Sigmoid colon (tissue), 7 donors: ENCODE results near the gene CCL7. TPM values are rescaled to one million over a fixed set of nuclear protein-coding genes. Genes with fewer than 3 reads are reported as not detected.

Experiments
- DNase-seq: peaks from one replicate; pipeline ENCODE4 v3.0.0-alpha.2; 2019
- H3K27ac ChIP-seq, 4 donors: fragments of 200-600 bp; sonication (generic); one replicate each; pipeline ENCODE4 v1.5.1; 2016 to 2019; ENCODE audit warnings: mild to moderate bottlenecking in 1 of 4
- H3K27me3 ChIP-seq, 3 donors: fragments of 200-600 bp; sonication (generic); one replicate each; pipeline ENCODE4 v1.5.1; 2019; ENCODE audit warnings: mild to moderate bottlenecking in 1 of 3
- H3K36me3 ChIP-seq, 4 donors: fragments of 200-600 bp; sonication (generic); one replicate each; pipeline ENCODE4 v1.5.1; 2016 to 2019
- H3K4me1 ChIP-seq, 4 donors: fragments of 200-600 bp; sonication (generic); one replicate each; pipeline ENCODE4 v1.5.1; 2017 to 2019
- H3K4me3 ChIP-seq, 4 donors: fragments of 200-600 bp; sonication (generic); one replicate each; pipeline ENCODE4 v1.5.1; 2017 to 2019; ENCODE audit warnings: mild to moderate bottlenecking in 2 of 4, moderate library complexity in 1 of 4
- H3K9me3 ChIP-seq, 4 donors: fragments of 200-600 bp in 3 of 4; sonication (generic) in 3 of 4; one replicate each; pipeline versions ENCODE4 v1.5.1 to v1.6.1; 2013 to 2019
- CTCF ChIP-seq, 4 experiments: fragments of 450-650 bp in 3 of 4; fragments of 200-600 bp in 1 of 4; IDR thresholded peaks; one replicate each; pipeline ENCODE4 v1.5.1; 2016 to 2019; ENCODE audit warnings: antibody characterized with exemption in 4 of 4, mild to moderate bottlenecking in 3 of 4, moderate library complexity in 2 of 4
- EP300 ChIP-seq, 4 donors: sonication (generic); formaldehyde crosslinking; IDR thresholded peaks; one replicate each; pipeline ENCODE4 v1.6.1; 2017; ENCODE audit warnings: antibody characterized with exemption in 4 of 4
- POLR2A ChIP-seq, 2 donors: fragments of 450-650 bp; IDR thresholded peaks; one replicate each; pipeline ENCODE4 v1.6.1; 2016; ENCODE audit warnings: antibody characterized with exemption in 2 of 2, mild to moderate bottlenecking in 2 of 2, moderate library complexity in 2 of 2
- POLR2AphosphoS5 ChIP-seq, 4 donors: sonication (generic); formaldehyde crosslinking; IDR thresholded peaks; one replicate each; pipeline ENCODE4 v1.6.1; 2017; ENCODE audit warnings: antibody characterized with exemption in 4 of 4
- WGBS, 2 donors: extraction: QIAGEN DNeasy Blood & Tissue Kit; methylation state at CpG; one replicate each; pipeline ENCODE4 v1.1.7; 2013; 5-methylcytosine and 5-hydroxymethylcytosine counted together
- intact Hi-C: fragments of 100-400 bp; cut with DNase I; formaldehyde crosslinking; loops from one replicate; pipeline ENCODE4 v1.15.1; 2023
- polyA plus RNA-seq, 3 donors: library from polyadenylated mRNA; stranded (reverse); fragments of 200-250 nt; gene quantifications; one replicate each; pipeline ENCODE4 v1.2.3, GENCODE V29; 2013
- total RNA-seq, 4 donors: library from RNA; depleted of rRNA; stranded (reverse); fragments of >200 nt; gene quantifications; one replicate each; pipeline ENCODE4 v1.1.0, GENCODE V29; 2016
- donor health status: healthy with polysubstance abuse.
- donor health status: Bipolar disorder and iron deficiency.
- donor health status: healthy.

Gene CCL7
- total and polyA plus RNA-seq, 7 donors: 0.13 TPM; not detected in 6

GRCh38 chr17:34251186-34251585, 18.8 kb upstream of the CCL7 start:
- Histone ChIP-seq H3K27me3 (no peaks in the 10 kb centered on the region), H3K9me3 (no peaks in the 10 kb centered on the region), H3K4me1 (peaks cover 0 to 91% (median 86%) of the 10 kb centered on the region in 4 donors), H3K4me3 (no peak overlapping the region), H3K36me3 (no peaks in the 10 kb centered on the region), H3K27ac (peak overlapping the region; percentile 80 to 92 (median 84))
- WGBS, 2 donors: 80 to 91% methylated on average over 3 of the region's 3 CpGs
- no peak for DNase-seq
- no peak for TF ChIP-seq EP300 (IDR thresholded peaks at IDR 0.05)
- TF ChIP-seq POLR2AphosphoS5 (IDR thresholded peaks at IDR 0.05): no peak
- no peak for TF ChIP-seq CTCF (IDR thresholded peaks at IDR 0.05)
- TF ChIP-seq POLR2A (IDR thresholded peaks at IDR 0.05): no peak
- intact Hi-C loops: loop anchor here (5.0 kb wide), 1 partner anchor 51 kb away; no protein-coding TSS in a partner anchor

- no peaks in the 10 kb centered on the region for H3K36me3 ChIP-seq
- WGBS, 2 donors: 38 to 65% methylated on average over 5 of the region's 5 CpGs
- peaks cover 0 to 96% (median 87%) of the 10 kb centered on the region in 4 donors for H3K4me1 ChIP-seq
- DNase-seq: no peak
- H3K9me3 ChIP-seq: no peaks in the 10 kb centered on the region
- TF ChIP-seq CTCF (IDR thresholded peaks at IDR 0.05) (no peak), POLR2AphosphoS5 (IDR thresholded peaks at IDR 0.05) (no peak), POLR2A (IDR thresholded peaks at IDR 0.05) (no peak), EP300 (IDR thresholded peaks at IDR 0.05) (no peak)
- H3K27ac ChIP-seq: peak overlapping the region; percentile 80 to 92 (median 84)
- intact Hi-C loops: loop anchor here (5.0 kb wide), 1 partner anchor 50 kb away; no protein-coding TSS in a partner anchor
- H3K27me3 ChIP-seq: no peaks in the 10 kb centered on the region
- no peak overlapping the region for H3K4me3 ChIP-seq
Measured at GRCh38 chr17:34252095-34252443, 18.0 kb upstream of the CCL7 start.

DNA sequence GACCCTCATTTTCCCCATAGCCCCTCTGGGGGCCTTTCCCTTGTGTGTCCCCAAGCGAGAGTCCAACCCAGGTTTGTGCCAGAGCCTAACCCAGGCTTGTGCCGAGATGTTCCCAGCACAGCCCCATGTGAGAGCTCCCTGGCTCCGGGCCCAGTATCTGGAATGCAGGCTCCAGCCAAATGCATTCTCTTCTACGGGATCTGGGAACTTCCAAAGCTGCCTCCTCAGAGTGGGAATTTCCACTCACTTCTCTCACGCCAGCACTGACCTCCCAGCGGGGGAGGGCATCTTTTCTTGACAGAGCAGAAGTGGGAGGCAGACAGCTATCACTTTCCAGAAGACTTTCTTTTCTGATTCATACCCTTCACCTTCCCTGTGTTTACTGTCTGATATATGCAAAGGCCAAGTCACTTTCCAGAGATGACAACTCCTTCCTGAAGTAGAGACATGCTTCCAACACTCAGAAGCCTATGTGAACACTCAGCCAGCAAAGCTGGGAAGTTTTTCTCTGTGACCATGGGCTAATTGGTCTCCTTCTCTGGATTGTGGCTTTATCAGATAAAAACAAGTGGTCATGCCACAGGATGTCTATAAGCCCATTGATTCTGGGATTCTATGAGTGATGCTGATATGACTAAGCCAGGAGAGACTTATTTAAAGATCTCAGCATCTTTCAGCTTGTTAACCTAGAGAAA, 17.4 kb upstream of the CCL7 start:
- Histone ChIP-seq H3K36me3 (no peaks in the 10 kb centered on the region), H3K27ac (peak overlapping the region; percentile 80 to 92 (median 84)), H3K27me3 (no peaks in the 10 kb centered on the region), H3K9me3 (no peaks in the 10 kb centered on the region), H3K4me1 (peaks cover 0 to 94% (median 84%) of the 10 kb centered on the region in 4 donors), H3K4me3 (no peak overlapping the region)
- WGBS, 2 donors: 25 to 50% methylated on average over 6 of the region's 6 CpGs
- intact Hi-C loops: loop anchor here (5.0 kb wide), 1 partner anchor 50 kb away; no protein-coding TSS in a partner anchor
- TF ChIP-seq POLR2AphosphoS5 (IDR thresholded peaks at IDR 0.05) (peak; percentile 53 to 92 (median 80)), EP300 (IDR thresholded peaks at IDR 0.05) (peak in 3 of 4 donors; percentile 18 to 93 (median 69)), POLR2A (IDR thresholded peaks at IDR 0.05) (no peak)
- peak; percentile 98 for DNase-seq

- TF ChIP-seq POLR2AphosphoS5 (IDR thresholded peaks at IDR 0.05): no peak
- no peak for TF ChIP-seq POLR2A (IDR thresholded peaks at IDR 0.05)
- no peak for TF ChIP-seq CTCF (IDR thresholded peaks at IDR 0.05)
- TF ChIP-seq EP300 (IDR thresholded peaks at IDR 0.05): no peak
- intact Hi-C loops: loop anchor here (5.0 kb wide), 1 partner anchor 49 kb away; no protein-coding TSS in a partner anchor
- H3K4me1 ChIP-seq: peaks cover 0 to 88% (median 79%) of the 10 kb centered on the region in 4 donors
Measured at GRCh38 chr17:34253139-34253525, 16.9 kb upstream of the CCL7 start.

GRCh38 chr17:34254146-34254545, 15.9 kb upstream of the CCL7 start:
- peak in 1 of 4 donors; percentile 67 for TF ChIP-seq EP300 (IDR thresholded peaks at IDR 0.05)
- no peak for TF ChIP-seq CTCF (IDR thresholded peaks at IDR 0.05)
- TF ChIP-seq POLR2AphosphoS5 (IDR thresholded peaks at IDR 0.05): peak; percentile 40 to 84 (median 75)
- TF ChIP-seq POLR2A (IDR thresholded peaks at IDR 0.05): no peak
- Histone ChIP-seq H3K4me1 (peaks cover 0 to 78% (median 69%) of the 10 kb centered on the region in 4 donors), H3K27ac (peak overlapping the region; percentile 80 to 92 (median 84)), H3K4me3 (peak overlapping the region in 2 of 4 donors; percentile 44 to 50), H3K36me3 (no peaks in the 10 kb centered on the region), H3K27me3 (no peaks in the 10 kb centered on the region), H3K9me3 (no peaks in the 10 kb centered on the region)
- DNase-seq: no peak
- intact Hi-C loops: loop anchor here (5.0 kb wide), 1 partner anchor 48 kb away; no protein-coding TSS in a partner anchor
- WGBS, 2 donors: 45 to 58% methylated on average over 3 of the region's 3 CpGs

More at GRCh38 chr17:34253139-34253525, 16.9 kb upstream of the CCL7 start:
- WGBS, 2 donors: 60 to 78% methylated on average over 3 of the region's 3 CpGs
- Histone ChIP-seq H3K36me3 (no peaks in the 10 kb centered on the region), H3K4me3 (no peak overlapping the region), H3K9me3 (no peaks in the 10 kb centered on the region), H3K27me3 (no peaks in the 10 kb centered on the region), H3K27ac (peak overlapping the region; percentile 80 to 92 (median 84))
- no peak for DNase-seq
